IPS-15b (cell line): ENCODE data around the gene CYB561.

Experiments used
- H3K27me3 ChIP-seq: one replicate; pipeline ENCODE4 v1.6.1; 2013; ENCODE audit warnings: low read length; ENCODE audit not compliant: control insufficient read depth, insufficient read depth
- H3K36me3 ChIP-seq: one replicate; pipeline ENCODE4 v1.6.1; 2013; ENCODE audit warnings: low read length; ENCODE audit not compliant: control insufficient read depth, insufficient read depth
- H3K4me1 ChIP-seq: one replicate; pipeline ENCODE4 v1.6.1; 2013; ENCODE audit warnings: mild to moderate bottlenecking, low read length; ENCODE audit not compliant: control insufficient read depth, insufficient read depth
- H3K4me3 ChIP-seq: one replicate; pipeline ENCODE4 v1.5.1; 2013; ENCODE audit warnings: low read depth, low read length
- H3K9ac ChIP-seq: one replicate; pipeline ENCODE4 v1.6.1; 2013; ENCODE audit warnings: low read depth, mild to moderate bottlenecking, low read length
- H3K9me3 ChIP-seq: one replicate; pipeline ENCODE4 v1.6.1; 2013; ENCODE audit warnings: mild to moderate bottlenecking, low read length; ENCODE audit not compliant: control insufficient read depth, insufficient read depth

The CYB561 gene

GRCh38 chr17:63426041-63426916 lies 19.8 kb downstream of the CYB561 start:
- H3K9me3 ChIP-seq = no peaks in the 10 kb centered on the region
- peaks cover 15% of the 10 kb centered on the region for H3K4me1 ChIP-seq
- no peak overlapping the region for H3K4me3 ChIP-seq
- no peaks in the 10 kb centered on the region for H3K36me3 ChIP-seq
- no peaks in the 10 kb centered on the region for H3K27me3 ChIP-seq
- no peak overlapping the region for H3K9ac ChIP-seq

GRCh38 chr17:63425483-63425882 lies 20.6 kb downstream of the CYB561 start:
- H3K4me1 ChIP-seq = peaks cover 15% of the 10 kb centered on the region
- H3K4me3 ChIP-seq = no peak overlapping the region
- H3K36me3 ChIP-seq = no peaks in the 10 kb centered on the region
- H3K27me3 ChIP-seq = no peaks in the 10 kb centered on the region
- no peaks in the 10 kb centered on the region for H3K9me3 ChIP-seq
- no peak overlapping the region for H3K9ac ChIP-seq

DNA sequence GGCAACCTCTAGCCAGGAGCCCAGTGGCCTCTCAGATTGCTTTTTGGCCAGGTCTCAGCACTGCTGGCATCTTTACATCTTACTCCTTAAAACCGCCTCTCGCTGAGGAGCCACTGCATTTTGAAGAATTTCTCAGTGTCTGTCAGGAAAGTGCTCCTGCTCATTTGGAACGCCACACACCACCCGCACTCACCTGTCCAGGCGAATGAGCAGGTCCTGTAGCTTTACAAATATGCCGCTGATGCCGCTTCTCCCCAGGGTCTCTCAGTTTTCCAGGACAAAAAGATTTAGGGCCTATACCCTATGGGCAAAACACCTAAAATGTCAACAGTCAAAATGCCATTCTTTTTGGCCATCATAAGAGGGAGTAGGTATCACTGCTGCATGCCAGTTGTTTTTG lies 22.1 kb downstream of the CYB561 start:
- Histone ChIP-seq H3K27me3 (no peaks in the 10 kb centered on the region), H3K9me3 (no peaks in the 10 kb centered on the region), H3K9ac (no peak overlapping the region), H3K4me1 (peaks cover 15% of the 10 kb centered on the region), H3K4me3 (no peak overlapping the region), H3K36me3 (peaks cover 2% of the 10 kb centered on the region)

GRCh38 chr17:63423251-63423950 lies 22.7 kb downstream of the CYB561 start:
- Histone ChIP-seq H3K27me3 (no peaks in the 10 kb centered on the region), H3K36me3 (peaks cover 2% of the 10 kb centered on the region), H3K9me3 (no peaks in the 10 kb centered on the region), H3K4me1 (peaks cover 15% of the 10 kb centered on the region), H3K4me3 (no peak overlapping the region), H3K9ac (no peak overlapping the region)

DNA sequence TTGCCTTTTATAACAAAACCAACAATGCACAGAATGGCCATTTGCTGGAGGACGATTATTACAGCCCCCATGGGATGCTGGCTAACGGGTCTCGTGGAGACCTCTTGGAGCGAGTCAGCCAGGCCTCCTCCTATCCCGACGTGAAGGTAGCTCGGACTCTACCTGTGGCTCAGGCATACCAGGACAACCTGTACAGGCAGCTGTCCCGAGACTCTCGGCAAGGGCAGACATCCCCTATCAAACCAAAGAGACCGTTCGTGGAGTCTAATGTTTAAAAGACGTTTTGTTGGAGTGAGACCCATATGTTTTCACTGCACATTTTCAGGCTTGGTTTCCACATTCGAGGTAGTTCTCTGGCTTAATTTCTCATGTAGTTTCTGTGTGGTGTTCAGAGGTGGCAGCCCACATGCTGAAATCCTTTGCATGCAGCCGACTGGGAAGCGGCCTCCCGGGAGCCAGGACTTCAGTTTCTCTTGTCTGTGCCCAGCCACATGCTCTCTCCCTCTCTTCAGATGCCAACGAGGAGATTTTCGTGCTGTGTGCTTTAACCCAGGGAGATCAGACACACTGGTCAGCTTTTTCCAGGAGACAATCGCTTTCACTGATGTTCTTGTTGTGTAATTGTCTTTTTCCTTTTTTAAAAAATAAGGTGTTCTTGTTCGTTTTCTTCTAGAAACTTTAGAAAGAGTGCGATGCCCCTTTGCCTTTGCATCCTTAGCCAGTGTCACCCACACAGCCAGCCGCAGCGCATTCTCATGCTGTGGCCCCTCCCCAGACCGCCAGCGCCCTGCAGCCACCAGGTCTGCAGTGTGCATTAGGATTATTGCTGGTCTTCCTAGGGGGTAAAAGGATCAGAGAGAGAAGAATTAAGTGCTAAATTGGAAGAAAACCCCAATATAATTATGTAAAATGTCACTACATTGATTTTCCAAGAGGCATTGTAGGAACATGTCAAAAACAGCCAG lies 24.1 kb downstream of the CYB561 start:
- H3K27me3 ChIP-seq = no peaks in the 10 kb centered on the region

DNA sequence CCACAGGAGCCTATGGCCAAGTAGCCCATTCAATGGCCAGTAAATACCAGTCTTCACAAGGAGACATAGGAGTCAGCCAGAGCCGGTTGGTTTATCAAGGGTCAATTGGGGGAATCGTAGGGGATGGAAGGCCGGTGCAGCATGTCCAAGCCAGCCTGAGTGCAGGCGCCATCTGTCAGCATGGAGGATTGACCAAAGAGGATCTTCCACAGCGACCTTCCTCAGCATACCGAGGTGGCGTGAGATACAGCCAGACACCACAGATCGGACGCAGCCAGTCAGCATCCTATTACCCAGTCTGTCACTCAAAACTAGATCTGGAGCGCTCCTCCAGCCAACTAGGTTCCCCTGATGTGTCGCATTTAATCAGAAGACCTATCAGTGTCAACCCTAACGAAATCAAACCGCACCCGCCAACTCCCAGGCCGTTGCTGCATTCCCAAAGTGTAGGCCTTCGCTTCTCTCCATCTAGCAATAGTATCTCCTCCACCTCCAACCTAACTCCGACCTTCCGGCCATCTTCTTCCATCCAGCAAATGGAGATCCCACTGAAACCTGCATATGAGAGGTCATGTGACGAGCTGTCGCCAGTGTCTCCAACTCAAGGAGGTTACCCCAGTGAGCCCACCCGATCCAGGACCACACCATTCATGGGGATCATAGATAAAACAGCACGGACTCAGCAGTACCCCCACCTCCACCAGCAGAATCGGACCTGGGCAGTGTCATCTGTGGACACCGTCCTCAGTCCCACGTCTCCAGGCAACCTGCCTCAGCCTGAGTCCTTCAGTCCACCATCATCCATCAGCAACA lies 25.0 kb downstream of the CYB561 start:
- Histone ChIP-seq H3K4me3 (no peak overlapping the region), H3K9me3 (no peaks in the 10 kb centered on the region), H3K4me1 (peaks cover 2% of the 10 kb centered on the region), H3K9ac (no peak overlapping the region), H3K36me3 (peaks cover 2% of the 10 kb centered on the region), H3K27me3 (no peaks in the 10 kb centered on the region)

More for the DNA sequence above, 24.1 kb downstream of the CYB561 start:
- H3K4me3 ChIP-seq = no peak overlapping the region
- H3K4me1 ChIP-seq = peaks cover 5% of the 10 kb centered on the region
- H3K36me3 ChIP-seq = peaks cover 2% of the 10 kb centered on the region
- no peak overlapping the region for H3K9ac ChIP-seq
- no peaks in the 10 kb centered on the region for H3K9me3 ChIP-seq

- no peak overlapping the region for H3K9ac ChIP-seq
Observed at GRCh38 chr17:63419949-63420867, 25.9 kb downstream of the CYB561 start.

DNA sequence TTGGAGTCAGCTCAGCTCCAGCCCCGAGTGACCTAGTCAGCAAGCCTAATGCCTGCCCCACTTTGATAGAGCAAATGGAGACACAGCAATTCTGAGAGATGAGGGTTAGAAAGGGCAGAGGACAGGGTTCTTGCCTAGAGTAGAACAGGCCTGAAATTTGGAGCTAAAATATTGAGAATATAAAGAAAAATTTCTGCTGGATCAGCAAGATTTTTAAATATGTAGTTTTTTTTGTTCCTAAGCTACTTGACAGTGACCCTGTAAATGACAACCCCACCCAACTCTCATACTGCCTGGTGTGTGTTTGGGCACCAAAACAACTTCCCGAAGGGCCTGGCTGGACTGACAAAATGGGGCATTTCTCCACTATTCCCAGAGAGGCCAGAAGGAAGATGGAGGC lies 26.7 kb downstream of the CYB561 start:
- Histone ChIP-seq H3K4me1 (no peaks in the 10 kb centered on the region), H3K36me3 (peaks cover 2% of the 10 kb centered on the region), H3K4me3 (no peak overlapping the region), H3K9ac (no peak overlapping the region), H3K9me3 (no peaks in the 10 kb centered on the region), H3K27me3 (no peaks in the 10 kb centered on the region)

More at GRCh38 chr17:63419949-63420867, 25.9 kb downstream of the CYB561 start:
- H3K9me3 ChIP-seq = no peaks in the 10 kb centered on the region
- H3K4me1 ChIP-seq = no peaks in the 10 kb centered on the region
- no peaks in the 10 kb centered on the region for H3K27me3 ChIP-seq
- H3K4me3 ChIP-seq = no peak overlapping the region
- peaks cover 2% of the 10 kb centered on the region for H3K36me3 ChIP-seq

DNA sequence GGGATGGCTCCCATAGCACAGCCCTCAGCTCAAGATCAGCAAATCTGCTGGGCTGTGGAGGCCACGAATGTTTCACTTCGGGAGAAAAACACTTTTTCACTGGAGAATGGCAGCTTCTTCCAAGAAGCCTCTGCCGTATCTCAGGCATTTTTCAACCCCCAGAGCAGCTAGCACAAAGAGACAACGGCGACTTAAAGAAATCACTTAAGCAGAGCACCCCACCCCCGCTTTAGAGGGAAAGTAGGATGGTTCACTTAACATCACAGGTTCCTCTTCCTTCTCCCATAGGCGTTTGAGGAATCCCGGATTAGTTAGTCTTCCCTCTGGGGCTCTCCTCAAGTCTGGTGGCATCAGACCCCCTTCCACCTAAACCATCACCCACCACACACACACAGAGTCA lies 27.6 kb downstream of the CYB561 start:
- Histone ChIP-seq H3K4me3 (no peak overlapping the region), H3K4me1 (no peaks in the 10 kb centered on the region), H3K27me3 (no peaks in the 10 kb centered on the region), H3K9me3 (no peaks in the 10 kb centered on the region), H3K36me3 (peaks cover 2% of the 10 kb centered on the region), H3K9ac (no peak overlapping the region)

DNA sequence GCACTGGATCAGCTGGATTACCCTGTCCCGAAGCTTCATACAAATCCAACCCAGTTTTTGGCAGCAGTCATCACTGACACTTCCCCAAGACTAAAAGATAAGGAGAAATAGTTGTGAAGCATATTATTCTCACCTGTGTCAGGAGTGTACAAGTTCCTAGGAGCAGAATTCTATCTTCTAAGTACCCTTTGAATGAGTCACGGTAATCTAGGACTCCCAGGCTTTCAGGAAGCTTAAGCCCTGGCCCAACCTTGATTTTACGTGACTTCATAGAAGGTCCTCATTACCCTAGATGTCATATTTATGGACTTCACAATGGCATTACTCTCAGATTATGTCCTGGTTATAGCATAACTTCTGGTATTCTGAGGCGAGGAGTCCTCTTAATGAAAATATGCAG lies 31.9 kb downstream of the CYB561 start:
- H3K4me1 ChIP-seq = no peaks in the 10 kb centered on the region
- no peaks in the 10 kb centered on the region for H3K9me3 ChIP-seq
- H3K36me3 ChIP-seq = no peaks in the 10 kb centered on the region
- H3K27me3 ChIP-seq = no peaks in the 10 kb centered on the region
- H3K9ac ChIP-seq = no peak overlapping the region
- H3K4me3 ChIP-seq = no peak overlapping the region
